Measurements from ENCODE around the gene TTC13. TPM values are rescaled to one million over a fixed set of nuclear protein-coding genes. Genes with fewer than 3 reads are reported as not detected.

TTC13 gene
- total RNA-seq, 4 donors from 2014 or later, result 16.0 to 36.0 (median 22.7) TPM

GRCh38 chr1:230994860-230995259 is 16.2 kb upstream of the TTC13 start:
- Histone ChIP-seq H3K36me3 (peaks cover 6 to 64% of the 10 kb centered on the region in 2 donors), H3K27me3 (no peaks in the 10 kb centered on the region), H3K9me3 (no peaks in the 10 kb centered on the region), H3K27ac (no peak overlapping the region), H3K4me1 (no peaks in the 10 kb centered on the region), H3K4me3 (no peak overlapping the region)
- ATAC-seq (no peak), DNase-seq (no peak)
- intact Hi-C loops (cut with DNase I; ENCODE audit: low total_unique reads) (no loop called here), in situ Hi-C loops (cut with MboI; ENCODE audit: low sequenced_read_pairs in 4 of 4) (loop anchor here in 2 of 4 donors (25.0 kb wide), 2 partner anchors 217 to 617 kb away; no protein-coding TSS in a partner anchor)
- no peak for TF ChIP-seq POLR2A (IDR thresholded peaks at IDR 0.05)

- DNase-seq (no peak), ATAC-seq (no peak)
- no peak for TF ChIP-seq CTCF (IDR thresholded peaks at IDR 0.05 in 4 of 5, conservative IDR thresholded peaks at IDR 0.05 in 1 of 5)
- TF ChIP-seq POLR2A (IDR thresholded peaks at IDR 0.05), result no peak
- Histone ChIP-seq H3K4me3 (no peak overlapping the region), H3K36me3 (peaks cover 3 to 40% of the 10 kb centered on the region in 2 donors), H3K27ac (no peak overlapping the region), H3K9me3 (no peaks in the 10 kb centered on the region), H3K4me1 (no peaks in the 10 kb centered on the region), H3K27me3 (no peaks in the 10 kb centered on the region)
- intact Hi-C loops (cut with DNase I; ENCODE audit: low total_unique reads) (no loop called here), in situ Hi-C loops (cut with MboI; ENCODE audit: low sequenced_read_pairs in 4 of 4) (loop anchor here in 2 of 4 donors (25.0 kb wide), 2 partner anchors 220 to 620 kb away; no protein-coding TSS in a partner anchor)
Measured at GRCh38 chr1:230992100-230992774, 13.6 kb upstream of the TTC13 start.

GRCh38 chr1:230987448-230987847 is 8.8 kb upstream of the TTC13 start:
- in situ Hi-C loops (cut with MboI; ENCODE audit: low sequenced_read_pairs in 4 of 4) (loop anchor here in 2 of 4 donors (25.0 kb wide), 2 partner anchors 225 to 625 kb away; no protein-coding TSS in a partner anchor), intact Hi-C loops (cut with DNase I; ENCODE audit: low total_unique reads) (no loop called here)
- ATAC-seq (no peak), DNase-seq (no peak)
- no peaks in the 10 kb centered on the region for H3K9me3 ChIP-seq
- no peak overlapping the region for H3K4me3 ChIP-seq
- no peaks in the 10 kb centered on the region for H3K27me3 ChIP-seq
- H3K4me1 ChIP-seq, result no peaks in the 10 kb centered on the region
- peaks cover 3 to 22% of the 10 kb centered on the region in 2 donors for H3K36me3 ChIP-seq
- H3K27ac ChIP-seq, result no peak overlapping the region
- TF ChIP-seq POLR2A (IDR thresholded peaks at IDR 0.05) (no peak), CTCF (IDR thresholded peaks at IDR 0.05 in 4 of 5, conservative IDR thresholded peaks at IDR 0.05 in 1 of 5) (no peak)

- peaks cover 3 to 17% of the 10 kb centered on the region in 2 donors for H3K36me3 ChIP-seq
Measured at GRCh38 chr1:230986976-230987375, 8.3 kb upstream of the TTC13 start.

More at GRCh38 chr1:230986976-230987375, 8.3 kb upstream of the TTC13 start:
- DNase-seq (no peak), ATAC-seq (no peak)
- intact Hi-C loops (cut with DNase I; ENCODE audit: low total_unique reads), result no loop called here
- in situ Hi-C loops (cut with MboI; ENCODE audit: low sequenced_read_pairs in 4 of 4), result loop anchor here in 2 of 4 donors (25.0 kb wide), 2 partner anchors 225 to 625 kb away; no protein-coding TSS in a partner anchor
- no peak for TF ChIP-seq POLR2A (IDR thresholded peaks at IDR 0.05)
- no peak for TF ChIP-seq CTCF (IDR thresholded peaks at IDR 0.05 in 4 of 5, conservative IDR thresholded peaks at IDR 0.05 in 1 of 5)
- H3K4me1 ChIP-seq, result no peaks in the 10 kb centered on the region
- no peak overlapping the region for H3K4me3 ChIP-seq
- H3K27me3 ChIP-seq, result no peaks in the 10 kb centered on the region
- no peak overlapping the region for H3K27ac ChIP-seq
- H3K9me3 ChIP-seq, result no peaks in the 10 kb centered on the region
